HCT116 (cell line): ENCODE data around the gene SSH2.

Source experiments
- CEBPB ChIP-seq: IDR thresholded peaks from 2 replicates; pipeline ENCODE4 v1.6.1; 2012; ENCODE audit warnings: low read depth
- YY1 ChIP-seq: IDR thresholded peaks from 2 replicates; pipeline ENCODE4 v1.6.1; 2011; ENCODE audit warnings: low read length, low read depth, moderate library complexity, mild to moderate bottlenecking; ENCODE audit not compliant: insufficient replicate concordance; ENCODE audit errors: extremely low read depth
- TF ChIP-seq, protein P1 (sequence below), 3 experiments: fragments of 200-600 bp in 1 of 3; sonication (generic) in 1 of 3; IDR thresholded peaks in 2 of 3; conservative IDR thresholded peaks in 1 of 3; 2 replicates each; pipeline ENCODE4 v1.5.1; 2012 to 2017; ENCODE audit warnings: low read depth in 2 of 3, low read length in 2 of 3, antibody characterized with exemption in 1 of 3, borderline replicate concordance in 1 of 3, control low read depth in 1 of 3, mild to moderate bottlenecking in 1 of 3, mixed read lengths in 1 of 3, mixed run types in 1 of 3, moderate library complexity in 1 of 3; ENCODE audit not compliant: insufficient read depth in 1 of 3

DNA sequence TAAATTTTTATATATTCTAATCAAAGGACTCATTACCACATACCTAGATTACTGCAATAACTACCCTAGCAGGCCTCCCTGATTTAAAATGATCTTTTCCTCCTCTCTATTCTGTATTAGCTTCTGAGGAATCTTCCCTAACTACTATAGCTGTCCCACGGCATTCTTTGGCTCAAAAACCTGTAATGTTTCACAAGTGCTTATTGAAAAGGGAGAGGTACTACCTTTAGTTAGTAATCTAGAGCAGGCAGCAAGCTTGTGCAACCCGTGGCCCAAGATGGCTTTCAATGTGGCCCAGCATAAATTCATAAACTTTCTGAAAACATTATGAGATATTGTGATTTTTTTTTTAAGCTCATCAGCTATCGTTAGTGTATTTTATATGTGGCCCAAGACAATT is 236.3 kb downstream of the SSH2 start:
- TF ChIP-seq, protein P1, sequence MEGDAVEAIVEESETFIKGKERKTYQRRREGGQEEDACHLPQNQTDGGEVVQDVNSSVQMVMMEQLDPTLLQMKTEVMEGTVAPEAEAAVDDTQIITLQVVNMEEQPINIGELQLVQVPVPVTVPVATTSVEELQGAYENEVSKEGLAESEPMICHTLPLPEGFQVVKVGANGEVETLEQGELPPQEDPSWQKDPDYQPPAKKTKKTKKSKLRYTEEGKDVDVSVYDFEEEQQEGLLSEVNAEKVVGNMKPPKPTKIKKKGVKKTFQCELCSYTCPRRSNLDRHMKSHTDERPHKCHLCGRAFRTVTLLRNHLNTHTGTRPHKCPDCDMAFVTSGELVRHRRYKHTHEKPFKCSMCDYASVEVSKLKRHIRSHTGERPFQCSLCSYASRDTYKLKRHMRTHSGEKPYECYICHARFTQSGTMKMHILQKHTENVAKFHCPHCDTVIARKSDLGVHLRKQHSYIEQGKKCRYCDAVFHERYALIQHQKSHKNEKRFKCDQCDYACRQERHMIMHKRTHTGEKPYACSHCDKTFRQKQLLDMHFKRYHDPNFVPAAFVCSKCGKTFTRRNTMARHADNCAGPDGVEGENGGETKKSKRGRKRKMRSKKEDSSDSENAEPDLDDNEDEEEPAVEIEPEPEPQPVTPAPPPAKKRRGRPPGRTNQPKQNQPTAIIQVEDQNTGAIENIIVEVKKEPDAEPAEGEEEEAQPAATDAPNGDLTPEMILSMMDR (IDR thresholded peaks at IDR 0.05 in 2 of 3, conservative IDR thresholded peaks at IDR 0.05 in 1 of 3; ENCODE audit: borderline replicate concordance in 1 of 3, insufficient read depth in 1 of 3, low read depth in 2 of 3, low read length in 2 of 3): no peak
- TF ChIP-seq YY1 (no peak), CEBPB (no peak)
